PFSK-1 (cell line): ENCODE results near the gene NUP107.

Experiments
- FOXP2 ChIP-seq: optimal IDR thresholded peaks from 2 replicates; pipeline ENCODE3; 2011; ENCODE audit warnings: borderline replicate concordance, control low read depth, inconsistent platforms; ENCODE audit not compliant: insufficient read depth; ENCODE audit errors: extremely low read length, extremely low read depth
- POLR2AphosphoS5 ChIP-seq: IDR thresholded peaks from 2 replicates; pipeline ENCODE4 v1.6.1; 2012; ENCODE audit warnings: low read depth, mild to moderate bottlenecking, control low read depth, low read length, moderate library complexity
- REST ChIP-seq, 2 experiments: IDR thresholded peaks; 2 replicates each; pipeline versions ENCODE4 v1.6.1 to v1.8.0; 2011 to 2012; ENCODE audit warnings: low read depth in 2 of 2, low read length in 2 of 2, control low read depth in 1 of 2, inconsistent platforms in 1 of 2, mild to moderate bottlenecking in 1 of 2, moderate library complexity in 1 of 2; ENCODE audit not compliant: insufficient read depth in 1 of 2
- SIN3A ChIP-seq: IDR thresholded peaks from 2 replicates; pipeline ENCODE4 v1.6.1; 2012; ENCODE audit warnings: mild to moderate bottlenecking, low read length, moderate library complexity, borderline replicate concordance; ENCODE audit not compliant: insufficient read depth
- TAF1 ChIP-seq: IDR thresholded peaks from 2 replicates; pipeline ENCODE4 v1.6.1; 2012; ENCODE audit warnings: low read length, control low read depth, borderline replicate concordance; ENCODE audit not compliant: insufficient read depth

GRCh38 chr12:68638721-68639395 lies 47.9 kb upstream of the NUP107 start:
- no peak for TF ChIP-seq REST (IDR thresholded peaks at IDR 0.05; ENCODE audit: insufficient read depth in 1 of 2, low read depth in 2 of 2, low read length in 2 of 2)
- no peak for TF ChIP-seq POLR2AphosphoS5
- no peak for TF ChIP-seq SIN3A
- TF ChIP-seq TAF1 = no peak
- no peak for TF ChIP-seq FOXP2
